Measurements from ENCODE around the gene PHF21A. TPM values are rescaled to one million over a fixed set of nuclear protein-coding genes. Genes with fewer than 3 reads are reported as not detected.
"Not testable (repeated sequence)": the region's sequence is repeated elsewhere in the genome, so short reads cannot be mapped to it uniquely, and the experiment has no call there.

PHF21A gene
- total RNA-seq, 4 donors from 2014 or later = 16.1 to 73.0 (median 22.1) TPM

DNA sequence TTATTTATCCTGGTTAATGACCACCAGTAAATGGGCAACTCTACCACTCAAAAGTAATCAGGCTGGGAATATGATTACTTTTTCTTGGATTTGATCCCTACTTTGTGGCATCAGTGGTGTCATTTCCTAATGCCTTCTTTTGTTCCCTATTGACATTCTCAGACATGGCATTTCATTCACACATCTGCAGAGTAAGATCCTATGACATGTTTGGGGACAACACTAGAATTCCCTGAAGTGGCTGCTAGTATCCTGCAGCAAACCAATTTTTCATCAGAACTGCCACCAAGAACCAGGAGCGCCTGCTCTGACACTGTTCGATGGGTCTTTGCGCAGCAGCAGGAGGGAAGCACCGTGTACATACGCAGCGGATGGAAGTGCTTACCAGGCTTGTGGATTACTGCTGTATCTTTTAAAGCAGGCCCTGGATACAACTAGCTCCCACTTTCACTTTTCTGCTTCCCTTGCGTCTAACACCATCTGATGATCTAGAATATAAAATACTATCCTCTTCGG is 101.1 kb downstream of the PHF21A start:
- no peak for ATAC-seq (ENCODE audit: low FRiP score)
- TF ChIP-seq, protein P1, sequence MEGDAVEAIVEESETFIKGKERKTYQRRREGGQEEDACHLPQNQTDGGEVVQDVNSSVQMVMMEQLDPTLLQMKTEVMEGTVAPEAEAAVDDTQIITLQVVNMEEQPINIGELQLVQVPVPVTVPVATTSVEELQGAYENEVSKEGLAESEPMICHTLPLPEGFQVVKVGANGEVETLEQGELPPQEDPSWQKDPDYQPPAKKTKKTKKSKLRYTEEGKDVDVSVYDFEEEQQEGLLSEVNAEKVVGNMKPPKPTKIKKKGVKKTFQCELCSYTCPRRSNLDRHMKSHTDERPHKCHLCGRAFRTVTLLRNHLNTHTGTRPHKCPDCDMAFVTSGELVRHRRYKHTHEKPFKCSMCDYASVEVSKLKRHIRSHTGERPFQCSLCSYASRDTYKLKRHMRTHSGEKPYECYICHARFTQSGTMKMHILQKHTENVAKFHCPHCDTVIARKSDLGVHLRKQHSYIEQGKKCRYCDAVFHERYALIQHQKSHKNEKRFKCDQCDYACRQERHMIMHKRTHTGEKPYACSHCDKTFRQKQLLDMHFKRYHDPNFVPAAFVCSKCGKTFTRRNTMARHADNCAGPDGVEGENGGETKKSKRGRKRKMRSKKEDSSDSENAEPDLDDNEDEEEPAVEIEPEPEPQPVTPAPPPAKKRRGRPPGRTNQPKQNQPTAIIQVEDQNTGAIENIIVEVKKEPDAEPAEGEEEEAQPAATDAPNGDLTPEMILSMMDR (IDR thresholded peaks at IDR 0.05) = no peak

DNA sequence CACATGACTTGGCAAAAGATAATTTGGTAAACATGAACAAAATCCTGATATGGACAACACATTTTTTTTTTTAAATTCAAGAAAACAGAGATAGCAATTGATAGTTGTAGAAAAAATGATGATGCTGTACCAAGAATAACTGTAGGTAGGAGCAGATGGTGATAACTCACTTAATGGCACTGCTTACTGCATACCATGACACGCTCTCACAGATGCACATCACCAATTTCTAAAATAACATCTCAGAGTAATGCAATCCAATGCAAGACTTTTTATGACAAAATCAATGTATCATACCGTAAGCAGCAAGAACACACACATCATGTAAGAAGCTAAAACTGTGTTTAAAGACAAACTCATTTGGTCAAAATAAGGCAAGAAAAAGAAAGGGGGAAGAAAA is 102.6 kb downstream of the PHF21A start:
- TF ChIP-seq, protein P1 (IDR thresholded peaks at IDR 0.05) = no peak
- ATAC-seq (ENCODE audit: low FRiP score) (no peak), DNase-seq (ENCODE audit: low spot score) (no peak)

More for the DNA sequence above, 101.1 kb downstream of the PHF21A start:
- no peak for DNase-seq (ENCODE audit: low spot score)

GRCh38 chr11:46017341-46017740 is 103.9 kb downstream of the PHF21A start:
- ATAC-seq (ENCODE audit: low FRiP score) (no peak), DNase-seq (ENCODE audit: low spot score) (no peak)
- TF ChIP-seq, protein P1 (IDR thresholded peaks at IDR 0.05) = no peak

DNA sequence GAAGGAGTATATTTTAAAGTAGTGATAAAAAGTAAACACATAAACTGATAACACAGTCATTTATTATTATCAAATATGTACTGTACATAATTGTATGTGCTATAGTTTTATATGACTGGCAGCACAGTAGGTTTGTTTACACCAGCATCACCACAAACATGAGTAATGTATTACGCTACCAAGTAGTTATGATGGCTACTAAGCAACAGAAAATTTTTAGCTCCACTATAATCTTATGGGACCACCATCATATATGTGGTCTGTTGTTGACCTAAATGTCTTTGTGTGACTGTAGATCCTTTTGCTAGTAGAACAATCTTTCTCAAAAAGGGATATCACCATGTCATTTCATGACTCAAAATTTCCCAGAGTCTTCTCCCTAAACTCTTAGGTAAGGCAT is 105.3 kb downstream of the PHF21A start:
- DNase-seq (ENCODE audit: low spot score) = no peak
- TF ChIP-seq, protein P1 (IDR thresholded peaks at IDR 0.05) = no peak
- no peak for ATAC-seq (ENCODE audit: low FRiP score)

DNA sequence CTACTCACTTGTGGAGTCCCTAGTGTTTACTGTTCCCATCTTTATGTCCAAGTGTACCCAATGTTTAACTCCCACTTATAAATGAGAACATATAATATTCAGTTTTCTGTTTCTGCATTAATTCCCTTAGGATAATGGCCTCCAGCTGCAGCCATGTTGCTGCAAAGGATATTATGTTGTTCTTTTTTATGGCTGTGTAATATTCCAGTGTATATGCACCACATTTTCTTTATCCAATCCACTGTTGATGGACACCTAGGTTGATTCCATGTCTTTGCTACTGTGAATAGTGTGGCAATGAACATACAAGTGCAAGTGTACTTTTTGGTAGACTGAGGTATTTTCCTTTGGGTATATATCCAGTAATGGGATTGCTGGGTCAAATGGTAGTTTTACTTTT is 107.1 kb downstream of the PHF21A start:
- not testable (repeated sequence) for ATAC-seq (ENCODE audit: low FRiP score); DNase-seq (ENCODE audit: low spot score)

DNA sequence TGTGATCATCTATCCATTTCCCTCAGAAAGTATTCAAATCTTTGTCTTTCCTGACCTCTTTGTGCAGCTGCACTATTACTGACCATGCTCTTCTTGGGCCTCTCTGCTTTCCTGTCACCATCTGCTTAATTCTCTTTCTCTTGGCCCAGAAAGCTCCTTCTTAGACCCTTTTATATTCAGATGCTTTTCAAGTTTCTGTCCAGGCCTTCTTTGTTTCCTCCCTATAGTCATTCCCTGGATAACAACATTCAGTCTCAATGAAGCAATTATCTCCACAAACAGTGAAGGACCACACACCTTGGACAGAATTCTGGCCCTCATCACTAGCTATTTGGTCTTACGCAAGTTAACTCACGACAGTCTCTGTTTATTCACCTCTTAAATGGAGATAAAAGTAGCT is 109.1 kb downstream of the PHF21A start:
- TF ChIP-seq, protein P1 (IDR thresholded peaks at IDR 0.05) = no peak
- DNase-seq (ENCODE audit: low spot score) = no peak
- ATAC-seq (ENCODE audit: low FRiP score) = no peak

GRCh38 chr11:46010100-46010499 is 111.2 kb downstream of the PHF21A start:
- no peak for DNase-seq (ENCODE audit: low spot score)
- TF ChIP-seq, protein P1 (IDR thresholded peaks at IDR 0.05) = no peak
- no peak for ATAC-seq (ENCODE audit: low FRiP score)

DNA sequence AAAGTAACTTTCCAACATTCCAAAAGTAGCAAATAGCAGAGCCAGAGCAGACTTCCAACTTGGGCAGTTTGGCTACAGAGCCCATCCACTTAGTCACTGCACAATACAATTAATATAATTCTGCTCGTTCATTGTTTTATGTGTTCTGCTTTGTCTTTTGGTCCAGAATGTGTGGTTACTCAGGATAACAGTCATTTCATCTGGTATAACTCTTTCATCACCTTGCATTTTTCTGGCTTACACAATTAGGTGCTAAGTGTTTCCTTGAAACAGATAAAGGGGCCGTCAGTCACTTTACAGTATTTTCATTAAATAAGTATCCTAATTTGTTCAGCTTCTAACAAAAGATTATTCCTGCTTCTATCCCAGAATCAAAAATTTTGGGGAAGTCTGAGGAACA is 111.6 kb downstream of the PHF21A start:
- TF ChIP-seq, protein P1 (IDR thresholded peaks at IDR 0.05) = no peak

More for the DNA sequence above, 111.6 kb downstream of the PHF21A start:
- ATAC-seq (ENCODE audit: low FRiP score) (no peak), DNase-seq (ENCODE audit: low spot score) (no peak)
